ENCODE data around the gene CTSK.

- TF ChIP-seq GATA2 (IDR thresholded peaks at IDR 0.05; ENCODE audit: low read depth, low read length) (no peak), GATA3 (IDR thresholded peaks at IDR 0.05; ENCODE audit: low read depth, low read length) (no peak)
Observed at GRCh38 chr1:150772326-150772725, 35.7 kb downstream of the CTSK start.
